A673 (cell line): ENCODE data around the gene CACNA2D3. TPM values are rescaled to one million over a fixed set of nuclear protein-coding genes. Genes with fewer than 3 reads are reported as not detected.
A peak's percentile ranks its signal among the peaks of the same experiment; 100 is the strongest.

Source experiments
- BruUV-seq: library from RNA; stranded (reverse); fragments of 400-500 nt; replicated peaks from 2 replicates; lab custom pipeline; 2021; lab: Mats Ljungman, UMichigan
- CTCF ChIA-PET: fragments of 300-600 bp; sonication (Branson Sonifier 250); formaldehyde crosslinking; loops from one replicate; lab custom pipeline; 2022; ENCODE audit warnings: antibody characterized with exemption; lab: Charles Lee
- POLR2A ChIA-PET: fragments of 300-600 bp; sonication (Branson Sonifier 250); formaldehyde crosslinking; loops from one replicate; lab custom pipeline; 2022; ENCODE audit warnings: antibody characterized with exemption; ENCODE audit not compliant: low non-redundant PET; lab: Charles Lee
- DNase-seq: peaks from one replicate; pipeline ENCODE4 v3.0.0-alpha.2; 2015; ENCODE audit warnings: low spot score
- H3K27ac ChIP-seq: fragments of 200-600 bp; sonication (generic); 2 replicates; pipeline ENCODE4 v1.5.1; 2016; ENCODE audit warnings: mixed run types, low read depth, mild to moderate bottlenecking, mixed read lengths, antibody characterized with exemption, low read length; ENCODE audit not compliant: poor library complexity, severe bottlenecking
- H3K27me3 ChIP-seq: fragments of 200-600 bp; sonication (generic); replicated peaks from 2 replicates; pipeline ENCODE4 v1.6.1; 2017; ENCODE audit warnings: mixed run types, low read depth, mild to moderate bottlenecking, mixed read lengths, antibody characterized with exemption, low read length; ENCODE audit not compliant: insufficient read depth, poor library complexity
- H3K36me3 ChIP-seq: fragments of 200-600 bp; sonication (generic); 2 replicates; pipeline ENCODE4 v1.6.1; 2016; ENCODE audit warnings: mixed run types, mild to moderate bottlenecking, mixed read lengths, antibody characterized with exemption, low read length; ENCODE audit not compliant: insufficient read depth, poor library complexity, severe bottlenecking
- H3K4me1 ChIP-seq: fragments of 200-600 bp; sonication (generic); 2 replicates; pipeline ENCODE4 v1.6.1; 2017; ENCODE audit warnings: mixed run types, mild to moderate bottlenecking, mixed read lengths, antibody characterized with exemption, low read length; ENCODE audit not compliant: insufficient read depth, poor library complexity, severe bottlenecking
- H3K4me3 ChIP-seq: fragments of 200-600 bp; sonication (generic); 2 replicates; pipeline ENCODE4 v1.5.1; 2016; ENCODE audit warnings: low read depth, mixed run types, mild to moderate bottlenecking, mixed read lengths, low read length; ENCODE audit not compliant: poor library complexity, severe bottlenecking
- H3K9me3 ChIP-seq: fragments of 200-600 bp; sonication (generic); 2 replicates; pipeline ENCODE4 v1.6.1; 2016; ENCODE audit warnings: mixed run types, low read depth, mild to moderate bottlenecking, mixed read lengths, antibody characterized with exemption, low read length; ENCODE audit not compliant: poor library complexity, severe bottlenecking
- CTCF ChIP-seq: fragments of 300-800, 200-600 bp; sonication (generic); conservative IDR thresholded peaks from 2 replicates; pipeline ENCODE4 v1.5.1; 2017; ENCODE audit warnings: low read depth, mild to moderate bottlenecking, antibody characterized with exemption, low read length, moderate library complexity, mixed read lengths
- EZH2 ChIP-seq: fragments of 200-600 bp; sonication (generic); IDR thresholded peaks from 2 replicates; pipeline ENCODE4 v1.6.1; 2017; ENCODE audit warnings: borderline replicate concordance, low read depth, mild to moderate bottlenecking, mixed read lengths, antibody characterized with exemption, low read length; ENCODE audit not compliant: poor library complexity, severe bottlenecking
- intact Hi-C: fragments of 100-400 bp; cut with micrococcal nuclease; formaldehyde crosslinking; loops from one replicate; pipeline ENCODE4 v1.10.0; 2022; ENCODE audit not compliant: unreplicated experiment
- total RNA-seq: library from RNA; stranded (reverse); gene quantifications from 2 replicates; pipeline ENCODE4 v1.2.3, GENCODE V29; 2021

Gene CACNA2D3
- total RNA-seq, 1 experiment from 2014 or later: not detected

- BruUV-seq: no TSS peak
- Histone ChIP-seq H3K27ac (no peak overlapping the region), H3K36me3 (no peaks in the 10 kb centered on the region), H3K4me3 (no peak overlapping the region), H3K9me3 (no peaks in the 10 kb centered on the region), H3K4me1 (peaks cover 25% of the 10 kb centered on the region), H3K27me3 (peaks cover 24% of the 10 kb centered on the region)
- TF ChIP-seq CTCF: no peak
- TF ChIP-seq EZH2: no peak
- intact Hi-C loops: no loop called here
- DNase-seq: peak; percentile 61
- ChIA-PET POLR2A (no interaction called here), CTCF (no interaction called here)
These were observed 705.4 kb downstream of the CACNA2D3 start for GRCh38 chr3:54827776-54828175.

- Histone ChIP-seq H3K4me1 (peaks cover 25% of the 10 kb centered on the region), H3K27me3 (no peaks in the 10 kb centered on the region), H3K4me3 (no peak overlapping the region), H3K27ac (no peak overlapping the region), H3K36me3 (no peaks in the 10 kb centered on the region), H3K9me3 (no peaks in the 10 kb centered on the region)
- BruUV-seq: no TSS peak
- DNase-seq: no peak
- TF ChIP-seq CTCF (peak; percentile 52), EZH2 (no peak)
- ChIA-PET CTCF (no interaction called here), POLR2A (no interaction called here)
- intact Hi-C loops: no loop called here
These were observed 708.3 kb downstream of the CACNA2D3 start for GRCh38 chr3:54830658-54831057.

GRCh38 chr3:54831112-54831511 lies 708.8 kb downstream of the CACNA2D3 start:
- intact Hi-C loops: no loop called here
- Histone ChIP-seq H3K4me3 (no peak overlapping the region), H3K27ac (no peak overlapping the region), H3K4me1 (peaks cover 21% of the 10 kb centered on the region), H3K27me3 (no peaks in the 10 kb centered on the region), H3K36me3 (no peaks in the 10 kb centered on the region), H3K9me3 (no peaks in the 10 kb centered on the region)
- no TSS peak for BruUV-seq
- no peak for DNase-seq
- POLR2A ChIA-PET: no interaction called here
- CTCF ChIA-PET: no interaction called here
- TF ChIP-seq CTCF (no peak), EZH2 (no peak)
